Fibroblast of skin of scalp (primary cell): Measurements from ENCODE around the gene NEDD8.
"Not testable (repeated sequence)": the region's sequence is repeated elsewhere in the genome, so short reads cannot be mapped to it uniquely, and the experiment has no call there.

ENCODE experiments used
- DNase-seq: peaks from one replicate; pipeline ENCODE4 v3.0.0-alpha.2; 2013

The NEDD8 gene

DNA sequence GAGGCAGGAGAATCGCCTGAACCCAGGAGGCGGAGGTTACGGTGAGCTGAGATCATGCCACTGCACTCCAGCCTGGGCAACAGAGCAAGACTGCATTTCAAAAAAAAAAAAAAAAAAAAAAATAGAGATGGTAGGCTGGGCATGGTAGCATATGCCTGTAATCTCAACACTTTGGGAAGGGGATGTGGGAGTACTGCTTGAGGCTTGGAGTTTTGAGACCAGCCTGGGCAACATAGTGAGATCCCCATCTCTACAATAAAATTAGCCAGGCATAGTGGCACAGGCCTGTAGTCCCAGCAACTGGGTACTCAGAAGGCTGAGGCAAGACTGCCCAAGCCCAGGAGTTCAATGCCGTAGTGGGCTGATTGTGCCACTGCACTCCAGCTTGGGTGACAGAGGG, 9.2 kb downstream of the NEDD8 start:
- not testable (repeated sequence) for DNase-seq

DNA sequence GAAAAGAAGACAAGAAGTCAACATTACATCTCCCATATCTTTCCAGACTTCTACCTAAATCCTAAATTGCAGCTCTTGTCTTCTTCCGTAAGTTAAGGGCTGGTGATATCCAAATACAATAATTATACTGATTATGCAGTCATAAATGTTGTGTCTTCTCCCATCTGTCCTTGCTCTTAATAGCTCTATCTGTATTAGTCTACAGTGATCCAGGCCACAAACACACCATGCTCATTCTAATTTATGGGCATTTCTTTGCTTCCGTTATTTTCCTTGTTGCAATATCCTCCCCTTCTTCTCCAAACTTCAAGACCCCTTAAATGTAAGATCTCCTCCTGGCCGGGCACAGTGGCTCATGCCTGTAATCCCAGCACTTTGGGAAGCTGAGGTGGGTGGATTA, 12.6 kb downstream of the NEDD8 start:
- no peak for DNase-seq

DNA sequence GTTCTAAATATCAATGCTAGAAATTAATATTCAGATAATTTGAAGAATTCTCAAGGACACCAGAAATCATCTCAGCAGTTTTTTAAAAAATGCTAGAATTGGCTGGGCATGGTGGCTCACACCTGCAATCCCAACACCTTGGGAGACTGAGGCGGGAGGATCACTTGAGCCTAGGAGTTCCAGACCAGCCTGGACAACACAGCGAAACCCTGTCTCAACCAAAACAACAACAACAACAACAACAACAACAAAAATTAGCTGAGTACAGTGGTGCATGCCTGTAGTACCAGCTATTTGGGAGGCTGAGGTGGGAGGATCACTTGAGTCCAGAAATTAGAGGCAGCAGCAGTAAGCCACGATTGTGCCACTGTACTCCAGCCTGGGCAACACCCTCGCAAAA, 13.1 kb downstream of the NEDD8 start:
- DNase-seq: no peak

DNA sequence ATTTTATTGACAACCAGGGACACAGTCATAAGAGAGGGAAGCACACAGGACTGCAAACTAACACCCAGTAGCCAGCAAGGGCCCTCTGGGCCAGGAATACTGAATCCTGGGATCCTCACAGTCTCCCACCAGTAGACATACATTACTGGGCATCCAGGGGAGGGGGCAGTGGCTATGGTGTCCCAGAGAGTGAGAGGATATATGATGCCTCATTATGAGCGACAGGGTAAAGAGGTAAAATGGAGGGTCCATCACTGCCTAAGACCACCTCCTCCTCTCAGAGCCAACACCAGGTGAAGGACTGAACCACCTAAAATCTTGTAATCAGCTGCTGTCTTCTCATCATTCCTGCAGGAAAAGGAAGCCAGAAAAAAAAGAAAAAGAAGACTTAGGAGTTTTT, 15.3 kb downstream of the NEDD8 start:
- not testable (repeated sequence) for DNase-seq

DNA sequence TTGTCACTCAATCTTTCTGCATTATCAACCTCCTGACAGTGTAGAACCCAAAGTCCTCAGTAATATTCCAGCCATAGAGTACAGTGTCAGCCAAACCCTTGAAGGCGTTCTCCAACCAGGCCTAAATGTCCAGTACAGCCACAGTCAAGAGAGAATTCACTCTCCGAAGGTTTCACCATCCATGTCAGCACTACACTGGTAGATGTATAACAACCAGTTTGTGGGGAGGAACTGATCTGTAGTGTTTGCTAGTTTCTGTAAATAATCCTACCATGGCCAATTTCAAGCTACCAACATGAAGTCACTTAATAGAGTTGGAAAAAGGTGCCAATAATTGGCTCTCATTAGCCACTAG, 15.8 kb downstream of the NEDD8 start:
- DNase-seq: no peak

- peak; percentile 87 for DNase-seq
These were observed 16.4 kb downstream of the NEDD8 start, which contains the start of gene MDP1 for GRCh38 chr14:24215495-24216344. Gene MDP1, minus strand, starts transcription at chr14:24216066. Its CDS starts 111 bp downstream, at chr14:24215955.

DNA sequence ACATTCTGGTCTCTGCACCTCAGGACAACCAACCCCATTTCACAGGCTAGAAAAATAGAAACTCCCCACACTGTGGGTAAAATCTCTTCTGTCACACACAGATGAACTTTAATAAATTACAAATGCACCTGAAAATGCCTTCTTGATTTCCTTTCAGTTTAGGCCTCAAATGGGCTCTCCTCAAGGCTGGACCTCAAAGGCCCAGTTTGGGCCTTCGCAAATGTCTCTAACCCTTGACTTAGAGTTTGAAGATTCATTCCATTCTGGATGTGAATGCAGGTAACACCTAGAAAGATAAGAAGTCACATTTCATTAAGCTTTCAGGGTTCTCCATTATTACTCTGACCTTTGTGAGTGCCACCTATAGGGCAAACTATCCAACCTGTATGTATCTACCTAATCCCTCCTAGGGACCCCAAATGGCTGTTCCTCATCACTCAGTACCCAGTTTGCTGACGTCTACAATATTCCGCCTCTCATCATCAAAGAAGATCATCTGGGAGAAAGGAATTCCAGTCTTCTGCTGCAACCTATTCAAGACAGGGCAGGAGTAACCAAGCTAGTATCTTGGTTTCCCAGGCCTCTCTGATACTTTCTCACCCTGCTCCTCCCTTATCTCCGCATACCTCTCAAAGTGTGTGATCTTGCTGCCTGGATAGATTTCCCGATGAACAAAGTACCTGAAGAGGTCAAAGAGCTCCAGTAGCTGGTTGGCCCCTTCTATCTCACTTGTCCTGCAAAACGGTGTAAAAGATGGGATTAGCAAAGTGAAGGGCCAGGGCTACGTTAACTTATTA, 18.1 kb downstream of the NEDD8 start:
- no peak for DNase-seq

- DNase-seq: peak; percentile 99
These were observed 19.0 kb downstream of the NEDD8 start, which contains the start of gene CHMP4A for GRCh38 chr14:24212924-24213865. Gene CHMP4A, minus strand, starts transcription at chr14:24213488. Its CDS starts 49 bp downstream, at chr14:24213439.

- no peak for DNase-seq
These were observed 20.9 kb downstream of the NEDD8 start for GRCh38 chr14:24211311-24211710.

GRCh38 chr14:24207625-24208024, 24.5 kb downstream of the NEDD8 start:
- DNase-seq: no peak

DNA sequence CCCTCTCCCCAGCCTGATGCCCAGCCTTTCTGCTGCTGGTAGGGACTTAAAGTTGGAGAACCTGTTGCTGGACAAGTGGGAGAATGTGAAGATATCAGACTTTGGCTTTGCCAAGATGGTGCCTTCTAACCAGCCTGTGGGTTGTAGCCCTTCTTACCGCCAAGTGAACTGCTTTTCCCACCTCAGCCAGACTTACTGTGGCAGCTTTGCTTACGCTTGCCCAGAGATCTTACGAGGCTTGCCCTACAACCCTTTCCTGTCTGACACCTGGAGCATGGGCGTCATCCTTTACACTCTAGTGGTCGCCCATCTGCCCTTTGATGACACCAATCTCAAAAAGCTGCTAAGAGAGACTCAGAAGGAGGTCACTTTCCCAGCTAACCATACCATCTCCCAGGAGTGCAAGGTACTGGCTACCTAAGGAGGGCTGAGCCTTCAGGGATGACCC, 25.0 kb downstream of the NEDD8 start:
- DNase-seq: no peak

DNA sequence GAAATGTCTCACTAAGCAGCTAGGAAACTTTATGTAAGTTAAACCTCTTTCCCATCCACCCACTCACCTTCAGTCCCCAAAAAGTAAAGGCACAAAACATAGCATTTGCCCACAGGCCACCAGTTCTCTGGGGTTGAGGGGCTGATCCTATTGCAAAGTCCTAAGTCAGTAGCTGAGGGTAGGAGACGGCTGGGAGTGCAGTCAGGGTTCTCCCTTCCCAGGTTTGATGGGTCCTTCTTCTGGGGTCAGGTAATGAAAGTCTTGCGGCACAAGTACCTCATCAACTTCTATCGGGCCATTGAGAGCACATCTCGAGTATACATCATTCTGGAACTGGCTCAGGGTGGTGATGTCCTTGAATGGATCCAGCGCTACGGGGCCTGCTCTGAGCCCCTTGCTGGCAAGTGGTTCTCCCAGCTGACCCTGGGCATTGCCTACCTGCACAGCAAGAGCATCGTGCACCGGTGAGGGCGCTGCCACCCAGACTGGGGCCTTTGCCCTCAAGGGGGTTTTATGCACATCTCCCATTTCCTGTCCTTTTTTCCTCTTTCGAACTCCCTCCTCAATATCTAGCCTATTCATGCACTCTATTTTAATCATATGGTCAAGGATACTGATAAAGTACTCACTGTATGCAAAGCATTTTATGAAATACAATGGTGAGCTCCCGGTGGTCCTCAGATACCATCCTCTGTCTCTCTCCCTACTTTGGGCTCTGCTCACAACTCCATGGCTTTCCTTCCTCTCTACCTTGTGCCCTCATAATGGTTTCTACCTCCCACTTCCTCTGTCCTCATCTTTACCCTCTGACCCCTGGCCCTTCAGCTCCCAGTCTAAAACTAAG, 25.7 kb downstream of the NEDD8 start:
- no peak for DNase-seq

GRCh38 chr14:24204163-24205146, 27.7 kb downstream of the NEDD8 start:
- no peak for DNase-seq

DNA sequence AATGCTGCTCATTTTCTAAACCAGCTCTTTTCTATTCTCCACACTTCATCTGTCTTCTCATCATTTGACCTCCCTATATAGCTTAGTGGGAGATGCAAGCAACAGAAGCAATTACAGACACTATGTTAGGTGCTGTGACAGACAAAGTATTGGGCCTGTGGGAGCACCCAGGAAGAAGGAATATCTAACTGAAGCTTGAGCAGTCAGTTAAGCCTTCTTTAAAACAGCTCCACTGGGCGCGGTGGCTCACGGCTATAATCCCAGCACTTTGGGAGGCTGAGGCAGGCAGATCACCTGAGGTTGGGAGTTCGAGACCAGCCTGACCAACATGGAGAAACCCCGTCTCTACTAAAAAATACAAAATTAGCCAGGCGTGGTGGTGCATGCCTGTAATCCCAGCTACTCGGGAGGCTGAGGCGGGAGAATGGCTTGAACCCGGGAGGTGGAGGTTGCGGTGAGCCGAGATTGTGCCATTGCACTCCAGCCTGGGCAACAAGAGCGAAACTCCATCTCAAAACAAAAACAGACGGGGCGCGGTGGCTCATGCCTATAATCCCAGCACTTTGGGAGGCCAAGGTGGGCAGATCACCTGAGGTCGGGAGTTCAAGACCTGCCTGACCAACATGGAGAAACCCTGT, 28.8 kb downstream of the NEDD8 start:
- DNase-seq: not testable (repeated sequence)

DNA sequence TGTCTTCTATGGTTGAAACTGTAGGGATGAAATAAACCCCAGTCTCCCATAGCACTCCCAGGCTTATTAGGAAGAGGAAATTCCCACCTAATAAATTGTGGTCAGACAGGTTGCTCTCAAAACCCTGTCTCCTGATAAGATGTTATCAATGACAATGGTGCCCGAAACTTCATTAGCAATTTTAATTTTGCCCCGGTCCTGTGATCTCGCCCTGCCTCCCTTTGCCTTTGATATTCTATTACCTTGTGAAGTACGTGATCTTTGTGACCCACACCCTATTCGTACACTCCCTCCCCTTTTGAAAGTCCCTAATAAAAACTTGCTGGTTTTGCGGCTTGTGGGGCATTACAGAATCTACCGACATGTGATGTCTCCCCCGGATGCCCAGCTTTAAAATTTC, 29.6 kb downstream of the NEDD8 start:
- DNase-seq: not testable (repeated sequence)

- DNase-seq: no peak
These were observed 33.2 kb downstream of the NEDD8 start for GRCh38 chr14:24198814-24199524.

DNA sequence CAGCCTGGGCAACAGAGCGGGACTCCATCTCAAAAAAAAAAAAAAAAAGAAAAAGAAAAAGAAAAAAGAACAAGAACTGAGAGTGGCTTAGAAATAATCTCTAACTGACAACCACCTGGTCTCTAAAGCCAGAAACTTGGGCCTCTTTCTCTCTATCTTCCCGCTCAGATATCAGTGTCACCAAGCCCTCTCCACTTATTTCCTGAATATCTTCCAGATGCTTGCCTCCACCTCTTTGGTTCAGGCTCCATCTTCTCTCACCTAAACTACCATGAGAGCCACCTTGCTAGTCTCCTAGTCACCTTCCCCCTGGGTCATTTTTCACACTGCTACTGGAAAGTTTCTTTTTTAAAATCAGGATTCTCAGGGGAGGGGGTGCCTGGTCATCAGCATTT, 35.1 kb downstream of the NEDD8 start:
- DNase-seq: no peak

GRCh38 chr14:24196071-24197055, 35.8 kb downstream of the NEDD8 start:
- DNase-seq: no peak
